ENCODE measurements around the gene PIRT. TPM values are rescaled to one million over a fixed set of nuclear protein-coding genes. Genes with fewer than 3 reads are reported as not detected.

The PIRT gene
- total and polyA plus RNA-seq, 8 donors = 0.04 to 0.22 (median 0.05) TPM; not detected in 2

DNA sequence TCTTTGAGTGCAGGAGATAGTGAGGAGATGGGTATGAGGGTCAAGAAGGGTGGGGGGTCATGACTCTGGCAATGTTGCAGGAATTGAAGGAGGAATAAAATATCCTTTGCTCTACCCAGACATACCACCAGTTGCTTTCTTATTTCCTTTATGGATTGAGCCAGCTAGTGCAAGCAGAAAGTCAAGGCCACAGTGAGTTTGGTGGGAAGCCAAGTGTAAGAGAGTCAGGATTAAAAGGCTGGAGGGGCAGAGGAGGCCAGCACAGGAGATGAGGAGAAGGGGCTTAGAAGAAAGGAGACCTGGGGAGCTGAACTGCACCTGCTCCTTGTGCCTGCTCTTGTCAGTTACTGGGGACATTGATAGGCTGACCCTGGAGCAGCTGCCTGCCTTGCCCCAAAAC, 16.1 kb downstream of the PIRT start:
- ATAC-seq = no peak
- no peak overlapping the region for H3K27ac ChIP-seq

DNA sequence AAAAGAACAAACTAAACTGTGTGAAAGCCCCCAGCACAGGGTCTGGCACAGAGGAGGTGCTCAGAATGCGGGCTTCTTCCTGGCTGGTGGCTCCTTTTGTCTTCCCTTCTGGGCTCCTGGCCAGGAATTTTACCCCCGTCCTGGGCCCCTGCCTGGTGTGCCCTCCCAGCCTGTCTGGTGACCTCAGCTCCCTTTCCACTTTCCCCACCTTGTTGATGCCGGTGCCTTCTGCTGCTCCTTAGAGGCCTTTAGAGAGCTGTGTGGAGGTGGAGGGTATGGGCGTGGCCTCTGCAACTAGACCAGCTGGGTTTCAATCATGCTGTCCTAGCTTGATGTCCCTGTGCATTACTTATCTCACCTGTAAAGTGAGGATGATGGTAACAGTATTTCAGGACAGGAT, 16.8 kb downstream of the PIRT start:
- intact Hi-C loops (cut with DNase I) = no loop called here
- DNase-seq = peak in 1 of 4 donors; percentile 23

More for the DNA sequence above, 16.1 kb downstream of the PIRT start:
- Histone ChIP-seq H3K9me3 (no peaks in the 10 kb centered on the region), H3K4me3 (no peak overlapping the region), H3K4me1 (no peaks in the 10 kb centered on the region), H3K36me3 (no peaks in the 10 kb centered on the region), H3K27me3 (no peaks in the 10 kb centered on the region)
- TF ChIP-seq, protein P1, sequence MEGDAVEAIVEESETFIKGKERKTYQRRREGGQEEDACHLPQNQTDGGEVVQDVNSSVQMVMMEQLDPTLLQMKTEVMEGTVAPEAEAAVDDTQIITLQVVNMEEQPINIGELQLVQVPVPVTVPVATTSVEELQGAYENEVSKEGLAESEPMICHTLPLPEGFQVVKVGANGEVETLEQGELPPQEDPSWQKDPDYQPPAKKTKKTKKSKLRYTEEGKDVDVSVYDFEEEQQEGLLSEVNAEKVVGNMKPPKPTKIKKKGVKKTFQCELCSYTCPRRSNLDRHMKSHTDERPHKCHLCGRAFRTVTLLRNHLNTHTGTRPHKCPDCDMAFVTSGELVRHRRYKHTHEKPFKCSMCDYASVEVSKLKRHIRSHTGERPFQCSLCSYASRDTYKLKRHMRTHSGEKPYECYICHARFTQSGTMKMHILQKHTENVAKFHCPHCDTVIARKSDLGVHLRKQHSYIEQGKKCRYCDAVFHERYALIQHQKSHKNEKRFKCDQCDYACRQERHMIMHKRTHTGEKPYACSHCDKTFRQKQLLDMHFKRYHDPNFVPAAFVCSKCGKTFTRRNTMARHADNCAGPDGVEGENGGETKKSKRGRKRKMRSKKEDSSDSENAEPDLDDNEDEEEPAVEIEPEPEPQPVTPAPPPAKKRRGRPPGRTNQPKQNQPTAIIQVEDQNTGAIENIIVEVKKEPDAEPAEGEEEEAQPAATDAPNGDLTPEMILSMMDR (IDR thresholded peaks at IDR 0.05) = no peak
- intact Hi-C loops (cut with DNase I) = no loop called here
- no peak for DNase-seq

DNA sequence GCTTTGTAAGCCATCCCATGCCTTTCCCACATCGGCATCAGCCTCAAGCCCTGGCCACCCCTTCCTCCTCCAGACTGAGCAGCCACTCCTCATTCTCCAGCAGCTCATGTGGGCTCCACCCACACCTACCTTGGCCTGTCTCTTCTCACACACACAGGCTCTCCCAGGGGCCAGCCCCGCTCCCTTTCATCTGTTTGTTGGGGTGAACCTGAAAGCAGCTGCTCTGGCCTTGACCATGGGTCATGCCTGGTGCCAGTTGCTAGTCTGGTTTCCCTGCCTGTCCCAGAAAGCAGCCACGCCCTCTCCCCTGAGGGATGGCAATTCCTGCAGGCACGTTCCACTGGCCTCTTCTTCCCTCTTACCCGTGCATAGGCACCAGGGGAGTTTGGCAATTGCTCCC, 22.6 kb downstream of the PIRT start:
- Histone ChIP-seq H3K36me3 (no peaks in the 10 kb centered on the region), H3K4me1 (no peaks in the 10 kb centered on the region), H3K27ac (no peak overlapping the region), H3K9me3 (no peaks in the 10 kb centered on the region), H3K4me3 (no peak overlapping the region), H3K27me3 (no peaks in the 10 kb centered on the region)
- no peak for DNase-seq
- ATAC-seq = no peak
- intact Hi-C loops (cut with DNase I) = no loop called here
- TF ChIP-seq, protein P1 (IDR thresholded peaks at IDR 0.05) = no peak

More for the DNA sequence above, 16.8 kb downstream of the PIRT start:
- ATAC-seq = no peak
- Histone ChIP-seq H3K27ac (no peak overlapping the region), H3K4me1 (no peaks in the 10 kb centered on the region), H3K27me3 (no peaks in the 10 kb centered on the region), H3K9me3 (no peaks in the 10 kb centered on the region), H3K4me3 (no peak overlapping the region), H3K36me3 (no peaks in the 10 kb centered on the region)
- TF ChIP-seq, protein P1 (IDR thresholded peaks at IDR 0.05) = no peak

DNA sequence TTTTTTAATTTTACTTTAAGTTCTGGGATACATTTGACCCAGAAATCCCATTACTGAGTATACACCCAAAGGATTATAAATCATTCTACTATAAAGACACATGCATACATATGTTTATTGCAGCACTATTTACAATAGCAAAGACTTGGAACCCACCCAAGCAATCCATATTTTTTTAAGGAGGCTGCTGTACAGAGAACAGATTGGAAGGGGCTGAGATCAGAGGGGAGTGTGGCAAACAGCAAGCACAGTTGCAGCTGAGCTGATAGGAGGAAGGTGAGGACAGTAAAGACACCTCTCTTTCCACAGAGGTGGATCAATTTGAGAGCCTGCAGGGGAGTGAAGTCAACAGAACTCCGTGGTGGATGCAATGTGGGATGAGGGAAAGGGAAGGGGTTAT, 23.8 kb downstream of the PIRT start:
- Histone ChIP-seq H3K27ac (no peak overlapping the region), H3K27me3 (no peaks in the 10 kb centered on the region), H3K4me3 (no peak overlapping the region), H3K36me3 (no peaks in the 10 kb centered on the region), H3K4me1 (no peaks in the 10 kb centered on the region), H3K9me3 (no peaks in the 10 kb centered on the region)
- intact Hi-C loops (cut with DNase I) = no loop called here
- no peak for ATAC-seq
- TF ChIP-seq, protein P1 (IDR thresholded peaks at IDR 0.05) = no peak
- DNase-seq = peak in 1 of 4 donors; percentile 48

DNA sequence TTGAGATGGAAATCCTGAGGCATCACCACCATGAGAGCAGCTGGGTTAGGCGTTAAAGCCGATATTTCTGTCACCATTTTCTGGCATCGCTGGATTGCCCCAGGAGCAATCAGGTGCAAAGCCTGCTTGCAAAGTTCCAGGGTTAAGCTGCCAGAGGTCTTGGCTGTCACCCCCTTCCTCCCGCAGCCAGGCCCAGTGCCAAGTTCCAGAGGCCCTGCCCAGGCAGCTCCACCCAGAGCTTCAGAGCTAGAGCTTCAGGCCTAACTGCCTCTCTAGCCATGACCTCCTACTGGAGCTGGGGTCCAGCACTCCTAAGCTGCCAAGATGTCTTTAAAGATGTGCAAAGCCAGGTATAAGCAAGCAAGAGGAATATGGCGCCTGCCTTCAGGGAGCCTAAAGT, 25.2 kb downstream of the PIRT start:
- no peak overlapping the region for H3K27ac ChIP-seq
- no peaks in the 10 kb centered on the region for H3K36me3 ChIP-seq
- DNase-seq (no peak), ATAC-seq (no peak)
- TF ChIP-seq, protein P1 (IDR thresholded peaks at IDR 0.05) = no peak
- no peak overlapping the region for H3K4me3 ChIP-seq
- no peaks in the 10 kb centered on the region for H3K4me1 ChIP-seq
- H3K9me3 ChIP-seq = no peaks in the 10 kb centered on the region
- intact Hi-C loops (cut with DNase I) = no loop called here
- H3K27me3 ChIP-seq = no peaks in the 10 kb centered on the region
